ENCODE data around the gene SMARCC1. TPM values are rescaled to one million over a fixed set of nuclear protein-coding genes. Genes with fewer than 3 reads are reported as not detected.

Gene SMARCC1
- total RNA-seq, 1 experiment from 2014 or later, result 38.7 TPM

DNA sequence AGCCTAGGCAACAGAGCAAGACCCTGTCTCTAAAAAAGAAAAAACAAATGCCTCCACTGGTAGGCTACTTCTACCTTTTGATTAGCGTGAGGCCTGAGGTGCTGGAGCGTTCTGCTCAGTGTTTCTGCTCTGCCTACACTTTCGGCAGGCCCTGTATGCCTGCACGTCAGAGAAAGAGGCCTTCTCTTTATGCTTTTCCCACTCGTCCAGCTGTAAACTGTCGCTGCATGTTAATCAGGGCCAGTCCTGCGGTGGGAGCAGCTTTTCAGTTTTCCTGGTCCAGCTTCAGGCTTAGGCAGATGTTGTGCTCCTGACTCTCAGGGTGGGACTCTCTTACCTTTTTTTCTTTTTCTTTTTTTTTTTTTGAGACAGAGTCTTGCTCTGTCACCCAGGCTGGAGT is 228.3 kb downstream of the SMARCC1 start:
- no peak for DNase-seq (ENCODE audit: low read depth)

DNA sequence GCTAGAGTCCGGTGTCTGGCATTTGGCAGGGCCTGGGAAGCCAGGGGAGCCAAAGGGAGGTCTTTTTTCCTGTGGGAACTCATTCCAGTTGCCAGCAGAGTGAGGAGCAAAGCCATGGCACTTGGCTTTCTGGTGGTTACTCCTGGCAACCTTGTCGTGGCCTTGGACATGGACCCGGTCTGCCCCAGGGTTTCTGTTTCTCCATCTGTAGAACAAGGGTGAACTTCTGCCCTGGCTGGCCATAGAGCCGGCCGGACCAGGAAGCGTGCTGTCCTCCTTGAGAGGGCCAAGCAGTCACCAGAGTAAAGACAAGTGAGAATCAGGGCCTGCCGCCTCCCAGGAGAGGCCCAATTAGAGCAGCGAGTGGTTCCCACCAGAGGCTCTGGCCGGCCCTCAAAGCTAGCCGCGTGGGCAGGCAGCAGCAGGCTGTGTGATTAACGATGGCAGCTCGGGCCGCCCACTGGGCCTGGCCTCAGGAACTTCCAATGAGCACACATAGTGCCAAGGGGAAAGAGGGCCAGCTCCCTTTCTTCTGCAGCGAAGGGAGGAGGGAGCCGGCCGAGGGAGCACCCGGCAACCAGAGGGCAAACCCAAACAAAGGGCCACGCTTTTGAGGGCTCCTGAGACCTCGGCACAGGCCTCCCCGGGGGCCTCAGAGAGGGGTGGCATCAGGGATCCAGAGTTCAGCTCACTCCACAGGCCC is 239.1 kb downstream of the SMARCC1 start:
- DNase-seq (ENCODE audit: low read depth), result no peak

DNA sequence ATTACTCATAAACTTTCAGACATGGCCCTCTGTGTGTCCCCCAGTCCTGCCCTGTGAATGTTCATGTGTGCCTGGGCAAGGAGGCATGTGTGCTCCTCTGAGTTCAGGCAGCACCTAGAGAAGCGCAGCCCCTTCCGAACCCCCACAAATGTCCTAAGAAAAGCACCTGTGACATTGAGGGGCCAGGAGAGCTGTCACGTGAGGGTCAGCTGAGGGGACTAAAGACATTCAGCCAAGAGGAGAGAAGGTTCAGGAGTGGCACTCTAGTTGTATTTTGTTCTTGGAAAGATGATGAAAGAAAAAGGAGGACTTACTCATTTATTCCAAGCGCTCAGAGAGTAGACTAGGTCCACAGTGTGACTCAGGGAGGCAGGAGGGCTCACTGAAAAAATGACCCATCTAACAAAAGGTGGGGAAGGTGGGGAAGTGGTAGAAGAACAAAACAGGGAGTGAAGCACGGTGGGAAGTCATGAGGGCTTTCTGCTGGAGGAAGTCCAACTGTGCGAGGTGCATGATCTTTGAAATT is 240.0 kb downstream of the SMARCC1 start:
- DNase-seq (ENCODE audit: low read depth), result no peak

DNA sequence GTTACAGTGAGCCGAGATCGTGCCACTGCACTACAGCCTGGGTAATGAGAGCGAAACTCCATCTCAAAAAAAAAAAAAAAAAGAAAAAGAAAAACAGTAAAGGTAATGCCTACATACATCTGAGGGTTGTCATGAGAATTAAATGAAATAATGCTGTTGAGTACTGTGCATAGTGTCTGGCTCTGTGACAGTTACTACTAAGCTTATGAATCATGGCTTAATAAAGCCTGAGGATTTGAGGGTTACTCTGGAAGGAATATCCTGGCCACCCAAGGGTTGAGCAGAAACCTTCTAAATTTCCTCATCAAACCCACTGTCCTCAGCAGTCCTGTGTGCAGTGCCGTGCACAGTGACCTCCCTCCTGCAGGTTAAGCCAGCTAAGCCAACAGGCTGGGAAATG is 241.4 kb downstream of the SMARCC1 start:
- DNase-seq (ENCODE audit: low read depth), result no peak

DNA sequence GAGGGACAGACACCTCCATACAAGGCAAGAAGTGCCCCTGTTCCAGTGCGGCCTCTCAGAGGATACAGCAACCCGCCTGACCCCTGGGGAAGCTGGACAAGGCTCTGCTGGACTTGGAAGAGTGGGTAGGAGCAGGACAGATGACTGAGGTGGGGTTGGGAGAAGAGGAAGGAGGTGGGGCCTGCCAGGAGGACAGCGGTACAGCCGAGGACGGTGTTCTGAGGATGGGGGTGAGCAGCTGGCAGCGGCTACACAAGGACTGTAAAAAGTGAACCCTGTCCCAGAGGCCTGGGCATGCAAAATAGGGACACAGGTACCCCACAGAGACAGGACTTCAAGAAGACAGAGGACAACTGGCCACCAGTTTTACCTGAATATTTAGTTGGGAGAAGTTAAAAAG is 244.7 kb downstream of the SMARCC1 start:
- no peak for DNase-seq (ENCODE audit: low read depth)

DNA sequence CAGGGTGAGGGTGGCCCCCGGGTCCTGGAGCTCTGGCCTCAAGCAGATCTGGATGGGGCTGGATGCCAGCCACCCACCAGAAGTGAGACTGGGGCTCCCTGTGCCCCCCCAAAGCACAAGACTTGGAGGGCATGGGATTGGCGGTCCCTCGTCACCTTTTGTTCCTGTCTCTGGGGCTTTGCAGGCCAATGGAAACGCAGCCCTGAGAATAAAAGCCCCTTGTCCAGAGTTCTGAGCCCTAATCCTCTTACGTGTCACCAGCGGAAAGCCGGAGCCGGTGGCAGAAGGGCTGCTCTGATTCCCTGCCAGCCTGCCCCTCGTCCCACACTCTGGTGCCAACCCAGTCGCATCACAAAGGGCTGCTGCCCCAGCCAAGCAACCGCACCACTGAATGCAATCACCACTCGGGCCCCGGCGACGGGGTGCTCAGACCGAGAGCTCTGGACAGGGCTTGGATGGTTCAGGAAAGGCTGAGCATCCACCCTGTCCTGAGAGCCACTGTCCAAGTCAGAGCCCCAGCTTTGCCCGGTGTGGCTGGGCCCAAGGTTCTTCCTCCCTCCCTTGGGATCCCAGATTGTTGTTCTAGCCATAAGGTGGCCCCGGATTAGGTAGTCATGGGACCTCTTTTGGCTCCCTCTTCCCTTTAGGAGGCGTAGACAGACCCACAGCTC is 245.3 kb downstream of the SMARCC1 start:
- no peak for DNase-seq (ENCODE audit: low read depth)

Other genes with a start within 250 kb of the SMARCC1 start
- gene CSPG5, start 203.0 kb downstream of the SMARCC1 start, total RNA-seq (2014; rRNA removed; shearing (Covaris generic)), result 0.48 and 1.9 TPM in 2 replicates
- 57.2 and 58.3 TPM in 2 replicates for gene DHX30, start 21.2 kb upstream of the SMARCC1 start, total RNA-seq (2014; rRNA removed; shearing (Covaris generic))
- 97.6 and 99.2 TPM in 2 replicates for gene MAP4, start 234.5 kb upstream of the SMARCC1 start, total RNA-seq (2014; rRNA removed; shearing (Covaris generic))

Data from RPMI7951 (cell line).